COR-L47 (cell line): ENCODE data around the gene GMPR2.
A peak's percentile ranks its signal among the peaks of the same experiment; 100 is the strongest.
"Not testable (repeated sequence)": the region's sequence is repeated elsewhere in the genome, so short reads cannot be mapped to it uniquely, and the experiment has no call there.

Experiments
- DNase-seq: peaks from one replicate; lab custom pipeline; 2025; lab: John Stamatoyannopoulos, UW

The GMPR2 gene

GRCh38 chr14:24231263-24232120 is 1.2 kb upstream of the GMPR2 start:
- no peak for DNase-seq

- peak; percentile 75 for DNase-seq
Measured at GRCh38 chr14:24232121-24232644, 546 bp upstream of the GMPR2 start, which contains the start of gene NEDD8. NEDD8 (minus strand) TSS chr14:24232367; CDS start chr14:24232267, 100 bp downstream.

GRCh38 chr14:24233538-24233866 is 773 bp downstream of the GMPR2 start:
- DNase-seq = no peak

GRCh38 chr14:24234095-24235005 is 1.6 kb downstream of the GMPR2 start:
- no peak for DNase-seq

- no peak for DNase-seq
Measured at GRCh38 chr14:24235804-24236688, 3.3 kb downstream of the GMPR2 start.

- no peak for DNase-seq
Measured at GRCh38 chr14:24236689-24237462, 4.1 kb downstream of the GMPR2 start.

GRCh38 chr14:24237463-24237955 is 4.8 kb downstream of the GMPR2 start:
- DNase-seq = no peak

GRCh38 chr14:24238123-24238522 is 5.4 kb downstream of the GMPR2 start:
- no peak for DNase-seq

- no peak for DNase-seq
Measured at GRCh38 chr14:24238527-24239037, 5.9 kb downstream of the GMPR2 start.

GRCh38 chr14:24240110-24240918 is 7.6 kb downstream of the GMPR2 start:
- no peak for DNase-seq

GRCh38 chr14:24241829-24242443 is 9.2 kb downstream of the GMPR2 start:
- DNase-seq = peak; percentile 93

GRCh38 chr14:24243336-24243836 is 10.7 kb downstream of the GMPR2 start:
- DNase-seq = peak; percentile 12

- DNase-seq = not testable (repeated sequence)
Measured at GRCh38 chr14:24245350-24245749, 12.6 kb downstream of the GMPR2 start.

GRCh38 chr14:24246765-24247212 is 14.1 kb downstream of the GMPR2 start:
- DNase-seq = no peak

- DNase-seq = no peak
Measured at GRCh38 chr14:24247422-24247821, 14.7 kb downstream of the GMPR2 start.

GRCh38 chr14:24249230-24250021 is 16.7 kb downstream of the GMPR2 start:
- no peak for DNase-seq

GRCh38 chr14:24250354-24250753 is 17.6 kb downstream of the GMPR2 start:
- no peak for DNase-seq

- DNase-seq = no peak
Measured at GRCh38 chr14:24251880-24252288, 19.2 kb downstream of the GMPR2 start.
